H1 (cell line): Measurements from ENCODE around the gene TBX18.

ENCODE experiments used
- CTCF ChIP-seq, 3 experiments: IDR thresholded peaks; 1 replicate in 2 of 3; 2 replicates in 1 of 3; pipeline versions ENCODE4 v1.5.1 to v1.6.1; 2011; ENCODE audit warnings: low read length in 3 of 3, mild to moderate bottlenecking in 3 of 3, inconsistent platforms in 2 of 3, low read depth in 1 of 3, moderate library complexity in 1 of 3; ENCODE audit not compliant: insufficient read depth in 1 of 3; ENCODE audit errors: control extremely low read depth in 1 of 3
- EGR1 ChIP-seq: IDR thresholded peaks from 2 replicates; pipeline ENCODE4 v1.6.1; 2011; ENCODE audit warnings: low read depth, low read length, borderline replicate concordance
- EP300 ChIP-seq, 2 experiments: IDR thresholded peaks; 1 replicate in 1 of 2; 2 replicates in 1 of 2; pipeline ENCODE4 v1.6.1; 2011 to 2012; ENCODE audit warnings: low read depth in 2 of 2, low read length in 2 of 2, mild to moderate bottlenecking in 2 of 2, borderline replicate concordance in 1 of 2, inconsistent platforms in 1 of 2, moderate library complexity in 1 of 2
- POLR2A ChIP-seq, 2 experiments: IDR thresholded peaks; 1 replicate in 1 of 2; 2 replicates in 1 of 2; pipeline ENCODE4 v1.6.1; 2011; ENCODE audit warnings: low read depth in 2 of 2, low read length in 2 of 2, mild to moderate bottlenecking in 2 of 2; ENCODE audit errors: control extremely low read depth in 1 of 2
- SAP30 ChIP-seq: fragments of 300-600 bp; sonication (generic); IDR thresholded peaks from 2 replicates; pipeline ENCODE4 v1.7.1; 2012; ENCODE audit warnings: low read length, moderate library complexity, mild to moderate bottlenecking, inconsistent platforms; ENCODE audit not compliant: insufficient read depth, insufficient replicate concordance

- TF ChIP-seq EP300 (IDR thresholded peaks at IDR 0.05; ENCODE audit: borderline replicate concordance in 1 of 2, low read depth in 2 of 2, low read length in 2 of 2) (no peak), SAP30 (no peak), CTCF (IDR thresholded peaks at IDR 0.05; ENCODE audit: control extremely low read depth in 1 of 3, insufficient read depth in 1 of 3, low read depth in 1 of 3, low read length in 3 of 3) (no peak), POLR2A (IDR thresholded peaks at IDR 0.05; ENCODE audit: control extremely low read depth in 1 of 2, low read depth in 2 of 2, low read length in 2 of 2) (no peak), EGR1 (no peak)
Measured at GRCh38 chr6:84770521-84770920, 6.1 kb upstream of the TBX18 start.
